ENCODE measurements around the gene TUBGCP6.
A peak's percentile ranks its signal among the peaks of the same experiment; 100 is the strongest.
"Not testable (repeated sequence)": the region's sequence is repeated elsewhere in the genome, so short reads cannot be mapped to it uniquely, and the experiment has no call there.

TUBGCP6 gene

GRCh38 chr22:50208430-50208938 lies 36.3 kb downstream of the TUBGCP6 start:
- H3K27me3 ChIP-seq (ENCODE audit: insufficient read depth, poor library complexity, severe bottlenecking) = no peaks in the 10 kb centered on the region
- no peaks in the 10 kb centered on the region for H3K4me1 ChIP-seq (ENCODE audit: insufficient read depth, poor library complexity, severe bottlenecking)
- ATAC-seq (ENCODE audit: low read depth) (no peak), DNase-seq (ENCODE audit: low spot score) (no peak)
- H3K36me3 ChIP-seq (ENCODE audit: low read depth) = peaks cover 66% of the 10 kb centered on the region
- H3K4me3 ChIP-seq (ENCODE audit: severe bottlenecking) = no peak overlapping the region
- TF ChIP-seq CTCF (IDR thresholded peaks at IDR 0.05; ENCODE audit: poor library complexity, severe bottlenecking) = no peak
- H3K9me3 ChIP-seq (ENCODE audit: severe bottlenecking) = no peaks in the 10 kb centered on the region
- H3K27ac ChIP-seq (ENCODE audit: poor library complexity, severe bottlenecking) = no peak overlapping the region

GRCh38 chr22:50207383-50208140 lies 37.3 kb downstream of the TUBGCP6 start:
- DNase-seq (ENCODE audit: low spot score) (no peak), ATAC-seq (ENCODE audit: low read depth) (no peak)
- H3K27me3 ChIP-seq (ENCODE audit: insufficient read depth, poor library complexity, severe bottlenecking) = no peaks in the 10 kb centered on the region
- no peak overlapping the region for H3K27ac ChIP-seq (ENCODE audit: poor library complexity, severe bottlenecking)
- no peak for TF ChIP-seq CTCF (IDR thresholded peaks at IDR 0.05; ENCODE audit: poor library complexity, severe bottlenecking)
- H3K4me1 ChIP-seq (ENCODE audit: insufficient read depth, poor library complexity, severe bottlenecking) = no peaks in the 10 kb centered on the region
- H3K9me3 ChIP-seq (ENCODE audit: severe bottlenecking) = no peaks in the 10 kb centered on the region
- H3K4me3 ChIP-seq (ENCODE audit: severe bottlenecking) = no peak overlapping the region
- H3K36me3 ChIP-seq (ENCODE audit: low read depth) = peaks cover 67% of the 10 kb centered on the region

- Histone ChIP-seq H3K4me3 (ENCODE audit: severe bottlenecking) (no peak overlapping the region), H3K27me3 (ENCODE audit: insufficient read depth, poor library complexity, severe bottlenecking) (no peaks in the 10 kb centered on the region), H3K9me3 (ENCODE audit: severe bottlenecking) (no peaks in the 10 kb centered on the region), H3K27ac (ENCODE audit: poor library complexity, severe bottlenecking) (no peak overlapping the region), H3K4me1 (ENCODE audit: insufficient read depth, poor library complexity, severe bottlenecking) (no peaks in the 10 kb centered on the region), H3K36me3 (ENCODE audit: low read depth) (peaks cover 58% of the 10 kb centered on the region)
- TF ChIP-seq CTCF (IDR thresholded peaks at IDR 0.05; ENCODE audit: poor library complexity, severe bottlenecking) = peak; percentile 43
- ATAC-seq (ENCODE audit: low read depth) (0 out of 3 replicates have a peak, but pooled peaks have one; percentile 10), DNase-seq (ENCODE audit: low spot score) (no peak)
Measured at GRCh38 chr22:50206599-50206998, 38.2 kb downstream of the TUBGCP6 start.

- Histone ChIP-seq H3K27me3 (ENCODE audit: insufficient read depth, poor library complexity, severe bottlenecking) (no peaks in the 10 kb centered on the region), H3K36me3 (ENCODE audit: low read depth) (peaks cover 52% of the 10 kb centered on the region), H3K4me3 (ENCODE audit: severe bottlenecking) (no peak overlapping the region), H3K9me3 (ENCODE audit: severe bottlenecking) (no peaks in the 10 kb centered on the region), H3K4me1 (ENCODE audit: insufficient read depth, poor library complexity, severe bottlenecking) (no peaks in the 10 kb centered on the region), H3K27ac (ENCODE audit: poor library complexity, severe bottlenecking) (no peak overlapping the region)
- DNase-seq (ENCODE audit: low spot score) (no peak), ATAC-seq (ENCODE audit: low read depth) (no peak)
- TF ChIP-seq CTCF (IDR thresholded peaks at IDR 0.05; ENCODE audit: poor library complexity, severe bottlenecking) = no peak
Measured at GRCh38 chr22:50205781-50206569, 38.8 kb downstream of the TUBGCP6 start.

GRCh38 chr22:50204998-50205397 lies 39.8 kb downstream of the TUBGCP6 start:
- DNase-seq (ENCODE audit: low spot score); H3K27me3 ChIP-seq (ENCODE audit: insufficient read depth, poor library complexity, severe bottlenecking); ATAC-seq (ENCODE audit: low read depth); H3K4me3 ChIP-seq (ENCODE audit: severe bottlenecking); H3K9me3 ChIP-seq (ENCODE audit: severe bottlenecking); H3K4me1 ChIP-seq (ENCODE audit: insufficient read depth, poor library complexity, severe bottlenecking); H3K27ac ChIP-seq (ENCODE audit: poor library complexity, severe bottlenecking): not testable (repeated sequence)
- H3K36me3 ChIP-seq (ENCODE audit: low read depth) = peaks cover 42% of the 10 kb centered on the region

All from RWPE2 (cell line).